ENCODE measurements around the gene SQSTM1. TPM values are rescaled to one million over a fixed set of nuclear protein-coding genes. Genes with fewer than 3 reads are reported as not detected.

SQSTM1 gene
- total RNA-seq, 3 donors from 2014 or later: 302 to 348 (median 321) TPM

- TF ChIP-seq CTCF (IDR thresholded peaks at IDR 0.05): no peak
- ATAC-seq: no peak
- no peaks in the 10 kb centered on the region for H3K4me1 ChIP-seq (ENCODE audit: low read depth)
- peaks cover 5% of the 10 kb centered on the region for H3K36me3 ChIP-seq (ENCODE audit: low read depth)
- H3K9me3 ChIP-seq: no peaks in the 10 kb centered on the region
- intact Hi-C loops (cut with DNase I, micrococcal nuclease): no loop called here
- DNase-seq: no peak
- no peak overlapping the region for H3K4me3 ChIP-seq
Observed at GRCh38 chr5:179872055-179872827, 51.5 kb downstream of the SQSTM1 start.

DNA sequence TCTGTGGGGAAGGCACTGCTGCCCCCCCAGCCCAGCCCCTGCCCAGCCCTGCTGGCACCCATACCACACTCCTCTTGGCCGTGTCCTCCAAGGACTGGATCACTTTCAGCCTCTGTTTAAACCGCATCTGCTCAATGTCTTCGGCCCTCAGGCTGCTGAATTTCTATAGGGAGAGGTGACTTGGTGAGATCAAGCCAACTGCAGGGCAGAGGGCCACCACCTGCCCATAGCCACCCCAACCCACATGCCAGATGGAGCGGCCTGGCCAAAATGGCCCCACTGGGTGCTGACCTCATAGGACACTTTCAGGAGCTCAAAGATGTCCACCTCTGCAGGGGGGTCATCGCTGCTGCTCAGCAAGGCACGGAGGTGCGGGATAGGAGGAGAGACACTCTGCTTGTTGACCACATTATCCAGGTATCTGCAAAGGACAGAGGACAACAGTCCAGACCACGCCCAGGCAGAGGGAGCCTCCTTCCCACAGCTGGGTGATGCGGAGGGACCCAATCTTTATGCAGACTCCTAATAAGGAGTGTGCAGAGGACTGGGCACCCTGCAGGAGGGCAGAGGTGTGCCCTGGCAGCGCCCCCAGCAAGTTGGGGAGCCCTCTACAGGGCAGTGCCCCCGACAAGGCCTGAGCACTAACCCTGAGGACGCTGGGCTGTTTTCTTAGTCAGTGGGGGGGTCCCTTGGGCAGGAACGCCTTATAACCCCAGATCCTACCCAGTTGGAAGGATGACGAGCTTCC, 52.3 kb downstream of the SQSTM1 start:
- TF ChIP-seq CTCF (IDR thresholded peaks at IDR 0.05): no peak
- DNase-seq: peak in 1 of 3 donors; percentile 6
- ATAC-seq: no peak

GRCh38 chr5:179873588-179874110, 52.9 kb downstream of the SQSTM1 start:
- intact Hi-C loops (cut with DNase I, micrococcal nuclease): no loop called here
- no peak for ATAC-seq
- Histone ChIP-seq H3K36me3 (ENCODE audit: low read depth) (peaks cover 5% of the 10 kb centered on the region), H3K9me3 (no peaks in the 10 kb centered on the region), H3K4me3 (no peak overlapping the region), H3K4me1 (ENCODE audit: low read depth) (no peaks in the 10 kb centered on the region)
- DNase-seq: peak in 1 of 3 donors; percentile 16
- no peak for TF ChIP-seq CTCF (IDR thresholded peaks at IDR 0.05)

More for the DNA sequence above, 52.3 kb downstream of the SQSTM1 start:
- Histone ChIP-seq H3K4me1 (ENCODE audit: low read depth) (no peaks in the 10 kb centered on the region), H3K9me3 (no peaks in the 10 kb centered on the region), H3K36me3 (ENCODE audit: low read depth) (peaks cover 5% of the 10 kb centered on the region), H3K4me3 (no peak overlapping the region)
- intact Hi-C loops (cut with DNase I, micrococcal nuclease): no loop called here

DNA sequence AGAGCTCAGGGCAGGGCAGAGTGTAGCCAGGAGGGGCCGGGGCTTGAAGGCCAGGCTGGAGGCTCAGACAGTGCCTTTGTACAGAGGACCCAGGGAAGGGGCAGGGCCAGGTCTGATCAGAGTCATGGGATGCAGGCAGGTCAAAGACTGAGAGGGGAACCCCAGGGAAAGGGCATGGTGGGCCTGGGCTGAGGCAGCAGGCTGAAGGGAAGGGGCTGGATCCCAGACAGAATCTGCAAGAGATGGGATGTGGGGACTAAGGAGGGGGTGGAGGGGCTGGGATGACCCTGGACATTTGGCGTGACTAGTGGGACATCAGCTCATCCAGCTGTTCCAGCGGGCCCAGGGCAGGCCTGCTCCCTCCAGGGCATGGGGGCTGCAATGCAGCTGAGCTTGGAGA, 53.4 kb downstream of the SQSTM1 start:
- DNase-seq (no peak), ATAC-seq (no peak)
- H3K4me1 ChIP-seq (ENCODE audit: low read depth): no peaks in the 10 kb centered on the region
- intact Hi-C loops (cut with DNase I, micrococcal nuclease): no loop called here
- H3K36me3 ChIP-seq (ENCODE audit: low read depth): peaks cover 8% of the 10 kb centered on the region
- H3K4me3 ChIP-seq: no peak overlapping the region
- no peaks in the 10 kb centered on the region for H3K9me3 ChIP-seq
- TF ChIP-seq CTCF (IDR thresholded peaks at IDR 0.05): no peak

DNA sequence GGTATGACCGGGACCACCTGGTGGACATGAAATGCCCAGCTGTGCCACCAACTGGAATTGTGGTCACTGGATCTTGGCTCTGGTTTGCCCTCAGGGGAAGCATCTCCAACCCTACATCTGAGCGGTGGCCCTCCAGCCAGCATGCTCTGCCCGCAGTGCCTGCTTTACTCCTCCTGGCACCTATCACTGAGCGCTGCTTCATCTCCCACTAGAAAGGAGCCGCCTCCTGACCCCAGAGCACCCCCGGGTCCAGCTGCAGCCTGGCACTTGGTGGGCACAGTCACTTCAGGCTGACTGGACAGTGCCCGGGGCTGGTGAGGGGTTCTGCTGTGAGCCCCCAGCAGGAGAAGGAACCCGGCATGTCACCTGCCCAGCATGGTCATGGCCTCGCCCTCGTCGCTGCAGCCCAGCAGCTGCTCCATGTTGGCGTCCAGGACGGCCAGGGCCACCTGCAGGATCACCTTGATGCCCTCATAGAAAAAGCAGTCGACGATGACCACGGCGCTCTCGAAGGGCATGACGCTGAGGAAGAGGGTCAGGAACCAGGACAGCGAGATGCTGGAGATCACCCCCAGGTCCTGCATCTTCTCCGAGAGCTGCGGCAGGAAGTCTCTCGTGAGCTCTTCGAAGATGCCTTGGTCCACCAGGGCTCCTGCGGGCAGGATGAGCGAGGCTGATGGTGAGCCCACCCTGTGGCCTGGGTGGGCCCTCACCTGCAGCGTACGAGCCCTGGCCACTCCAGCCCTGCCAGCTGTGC, 54.0 kb downstream of the SQSTM1 start:
- Histone ChIP-seq H3K4me1 (ENCODE audit: low read depth) (no peaks in the 10 kb centered on the region), H3K9me3 (no peaks in the 10 kb centered on the region), H3K4me3 (no peak overlapping the region), H3K36me3 (ENCODE audit: low read depth) (peaks cover 8% of the 10 kb centered on the region)
- ATAC-seq (no peak), DNase-seq (peak in 1 of 3 donors; percentile 16)
- intact Hi-C loops (cut with DNase I, micrococcal nuclease): no loop called here
- no peak for TF ChIP-seq CTCF (IDR thresholded peaks at IDR 0.05)

All from mucosa of descending colon (tissue), 3 donors.